SU-DHL-6 (cell line): ENCODE data around the gene SMAD5.

Experiments used
- EZH2phosphoT487 ChIP-seq: fragments of 200-600 bp; sonication (generic), shearing (Covaris generic); conservative IDR thresholded peaks from 2 replicates; pipeline ENCODE4 v1.6.1; 2018; ENCODE audit warnings: mild to moderate bottlenecking, antibody characterized with exemption, low read length, moderate library complexity, mixed read lengths
- TF ChIP-seq, protein P1 (sequence below): fragments of 200-600 bp; sonication (generic); IDR thresholded peaks from one replicate; pipeline ENCODE4 v1.5.1; 2017; ENCODE audit warnings: antibody characterized with exemption, mild to moderate bottlenecking, low read length, moderate library complexity; ENCODE audit not compliant: insufficient read depth, poor library complexity, severe bottlenecking

DNA sequence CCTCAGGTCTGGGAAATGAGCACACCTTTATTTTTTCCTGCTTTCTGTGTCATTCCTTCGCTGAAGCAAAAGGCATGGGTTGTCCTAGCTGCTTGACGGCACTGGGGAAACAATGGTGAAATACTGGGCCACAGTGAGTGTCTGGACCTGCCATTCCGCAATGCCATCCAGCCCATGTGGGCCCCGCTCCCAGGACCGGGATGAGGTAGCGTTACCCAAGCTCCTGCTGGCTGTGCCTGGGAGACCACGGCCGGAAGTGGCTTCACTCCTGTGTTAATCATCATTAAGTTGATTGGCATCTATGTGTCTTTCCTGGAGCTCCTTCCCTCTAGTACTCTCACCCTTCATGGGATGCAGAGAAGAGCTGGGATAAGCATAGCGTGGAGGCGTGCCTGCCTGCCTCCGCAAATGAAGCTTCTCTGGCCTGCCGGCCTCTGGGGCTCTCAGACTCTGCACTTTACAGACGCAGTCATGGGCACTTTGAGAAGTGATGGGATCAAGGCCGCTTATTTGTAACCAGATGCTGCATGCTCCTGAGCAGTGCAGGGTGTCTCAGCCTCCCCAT is 76.8 kb downstream of the SMAD5 start:
- TF ChIP-seq, protein P1, sequence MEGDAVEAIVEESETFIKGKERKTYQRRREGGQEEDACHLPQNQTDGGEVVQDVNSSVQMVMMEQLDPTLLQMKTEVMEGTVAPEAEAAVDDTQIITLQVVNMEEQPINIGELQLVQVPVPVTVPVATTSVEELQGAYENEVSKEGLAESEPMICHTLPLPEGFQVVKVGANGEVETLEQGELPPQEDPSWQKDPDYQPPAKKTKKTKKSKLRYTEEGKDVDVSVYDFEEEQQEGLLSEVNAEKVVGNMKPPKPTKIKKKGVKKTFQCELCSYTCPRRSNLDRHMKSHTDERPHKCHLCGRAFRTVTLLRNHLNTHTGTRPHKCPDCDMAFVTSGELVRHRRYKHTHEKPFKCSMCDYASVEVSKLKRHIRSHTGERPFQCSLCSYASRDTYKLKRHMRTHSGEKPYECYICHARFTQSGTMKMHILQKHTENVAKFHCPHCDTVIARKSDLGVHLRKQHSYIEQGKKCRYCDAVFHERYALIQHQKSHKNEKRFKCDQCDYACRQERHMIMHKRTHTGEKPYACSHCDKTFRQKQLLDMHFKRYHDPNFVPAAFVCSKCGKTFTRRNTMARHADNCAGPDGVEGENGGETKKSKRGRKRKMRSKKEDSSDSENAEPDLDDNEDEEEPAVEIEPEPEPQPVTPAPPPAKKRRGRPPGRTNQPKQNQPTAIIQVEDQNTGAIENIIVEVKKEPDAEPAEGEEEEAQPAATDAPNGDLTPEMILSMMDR = no peak
- no peak for TF ChIP-seq EZH2phosphoT487
